Bronchial epithelial cell (primary cell): ENCODE data around the gene SF3B2. TPM values are rescaled to one million over a fixed set of nuclear protein-coding genes. Genes with fewer than 3 reads are reported as not detected.
A peak's percentile ranks its signal among the peaks of the same experiment; 100 is the strongest.

Experiments used
- DNase-seq: peaks from one replicate; pipeline ENCODE4 v3.0.0-alpha.2; 2010; ENCODE audit warnings: low read depth
- FAIRE-seq: peaks from 2 replicates; lab custom pipeline; 2011; peaks lifted over from hg19 to GRCh38; lab: Jason Lieb, UNC
- H3K27me3 ChIP-seq: 2 replicates; pipeline ENCODE4 v1.5.1; 2011; ENCODE audit warnings: low read length; ENCODE audit not compliant: control insufficient read depth, insufficient read depth
- H3K36me3 ChIP-seq: 2 replicates; pipeline ENCODE4 v1.5.1; 2011; ENCODE audit warnings: low read length; ENCODE audit not compliant: control insufficient read depth, insufficient read depth
- H3K4me3 ChIP-seq: 2 replicates; pipeline ENCODE4 v1.5.1; 2011; ENCODE audit warnings: mild to moderate bottlenecking, low read depth, low read length, control low read depth
- CTCF ChIP-seq: IDR thresholded peaks from 2 replicates; pipeline ENCODE4 v1.5.1; 2011; ENCODE audit warnings: mild to moderate bottlenecking, moderate library complexity, low read length, control low read depth, inconsistent platforms; ENCODE audit not compliant: insufficient read depth, severe bottlenecking
- total RNA-seq: library from RNA; depleted of rRNA; stranded (reverse); fragments of >200 nt; gene quantifications from 2 replicates; pipeline ENCODE4 v1.2.1, GENCODE V29; 2014

The SF3B2 gene
- total RNA-seq, 1 donor from 2014 or later, result 88.2 TPM

GRCh38 chr11:66069715-66070603, 17.8 kb downstream of the SF3B2 start, which contains the start of gene PACS1:
Gene PACS1 (plus strand): TSS chr11:66070272. CDS start chr11:66070487, 215 bp downstream.
- DNase-seq, result no peak
- no peak for FAIRE-seq
- TF ChIP-seq CTCF, result no peak
- H3K27me3 ChIP-seq, result no peaks in the 10 kb centered on the region
- peaks cover 7% of the 10 kb centered on the region for H3K36me3 ChIP-seq
- H3K4me3 ChIP-seq, result peak within 1 kb of the TSS; percentile 67

- TF ChIP-seq CTCF, result no peak
- H3K36me3 ChIP-seq, result peaks cover 7% of the 10 kb centered on the region
- peak; percentile 40 for DNase-seq
- no peak for FAIRE-seq
- H3K27me3 ChIP-seq, result no peaks in the 10 kb centered on the region
- peak overlapping the region; percentile 67 for H3K4me3 ChIP-seq
Observed at GRCh38 chr11:66070604-66071380, 18.6 kb downstream of the SF3B2 start.

GRCh38 chr11:66071381-66071801, 19.2 kb downstream of the SF3B2 start:
- Histone ChIP-seq H3K4me3 (peak overlapping the region; percentile 67), H3K27me3 (no peaks in the 10 kb centered on the region), H3K36me3 (peaks cover 7% of the 10 kb centered on the region)
- no peak for TF ChIP-seq CTCF
- DNase-seq (no peak), FAIRE-seq (no peak)

- Histone ChIP-seq H3K4me3 (no peak overlapping the region), H3K36me3 (peaks cover 5% of the 10 kb centered on the region), H3K27me3 (no peaks in the 10 kb centered on the region)
- no peak for DNase-seq
- no peak for TF ChIP-seq CTCF
- no peak for FAIRE-seq
Observed at GRCh38 chr11:66072081-66072480, 19.9 kb downstream of the SF3B2 start.

- TF ChIP-seq CTCF, result no peak
- Histone ChIP-seq H3K27me3 (no peaks in the 10 kb centered on the region), H3K36me3 (peaks cover 5% of the 10 kb centered on the region), H3K4me3 (no peak overlapping the region)
- DNase-seq (no peak), FAIRE-seq (no peak)
Observed at GRCh38 chr11:66072518-66072917, 20.4 kb downstream of the SF3B2 start.
